Left kidney (tissue), 2 donors: ENCODE data around the gene GRID1. TPM values are rescaled to one million over a fixed set of nuclear protein-coding genes. Genes with fewer than 3 reads are reported as not detected.

Experiments
- DNase-seq: peaks from one replicate; pipeline ENCODE4 v3.0.0-alpha.2; 2013
- polyA plus RNA-seq: library from polyadenylated mRNA; unstranded; fragments of 120-200 nt; gene quantifications from one replicate; pipeline ENCODE4 v1.2.1, GENCODE V29; 2013; ENCODE audit not compliant: insufficient read length

Gene GRID1
- polyA plus RNA-seq, 1 donor = 1.1 TPM

DNA sequence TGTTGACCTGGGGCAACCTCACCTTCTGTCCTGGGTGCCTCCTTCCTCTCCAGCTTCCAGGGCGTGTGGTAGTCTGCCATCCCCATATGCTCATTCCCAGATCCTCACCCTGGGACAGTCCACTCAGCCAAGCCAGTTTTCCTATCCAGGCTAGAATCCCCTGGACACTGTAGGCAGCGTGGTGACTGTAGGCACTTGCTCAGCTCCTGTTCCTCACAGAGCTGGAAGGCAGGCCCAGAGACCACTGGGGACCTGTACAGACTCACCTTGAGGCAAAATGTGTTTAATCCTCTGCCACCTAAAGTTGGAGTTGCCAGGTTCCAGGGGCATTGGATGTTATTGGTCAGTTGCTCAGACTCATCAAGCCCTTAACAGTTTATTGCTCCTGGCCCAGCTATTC, 2.4 kb upstream of the GRID1 start:
- DNase-seq = no peak

- DNase-seq = no peak
Observed at GRCh38 chr10:86368046-86368445, 1.5 kb upstream of the GRID1 start.

DNA sequence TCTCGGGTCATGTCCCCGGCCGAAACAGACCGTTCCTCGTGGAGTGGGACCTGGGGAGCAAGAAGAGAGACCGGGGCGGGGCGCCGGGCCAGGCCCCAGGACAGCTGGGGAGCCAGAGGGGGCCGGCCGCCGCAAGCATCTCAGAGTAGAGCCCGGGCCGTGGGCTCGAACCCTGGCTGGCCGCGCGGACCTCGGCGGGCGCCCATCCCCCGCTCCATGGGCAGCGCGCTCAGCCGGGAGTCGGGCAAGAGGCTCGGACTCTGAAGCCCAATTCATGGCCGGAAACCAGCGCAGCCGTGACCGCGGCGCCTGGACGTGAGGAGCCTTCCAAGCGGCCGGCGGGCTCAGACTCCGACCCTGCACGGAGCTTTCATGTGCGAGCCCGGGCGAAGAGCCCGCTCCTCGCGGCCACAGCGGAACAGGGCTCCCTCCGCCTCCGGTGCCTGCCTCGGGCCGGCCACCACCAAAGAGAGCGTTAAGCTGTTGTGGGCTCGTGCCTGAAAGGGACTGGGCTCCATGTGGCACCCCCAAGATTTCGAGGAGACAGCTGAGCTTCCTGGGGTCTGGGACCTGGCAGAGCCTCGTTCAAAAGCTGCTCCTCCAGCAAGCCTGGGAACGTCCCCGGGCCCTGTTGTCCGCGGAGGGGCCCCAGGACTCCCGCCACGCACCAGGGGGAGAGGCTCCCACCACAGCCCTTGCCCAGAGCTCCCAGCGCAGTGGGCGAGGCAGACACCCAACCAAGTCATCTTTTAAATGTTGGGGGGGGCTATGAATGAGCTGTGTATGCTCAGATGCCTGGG, 757 bp upstream of the GRID1 start:
- no peak for DNase-seq

DNA sequence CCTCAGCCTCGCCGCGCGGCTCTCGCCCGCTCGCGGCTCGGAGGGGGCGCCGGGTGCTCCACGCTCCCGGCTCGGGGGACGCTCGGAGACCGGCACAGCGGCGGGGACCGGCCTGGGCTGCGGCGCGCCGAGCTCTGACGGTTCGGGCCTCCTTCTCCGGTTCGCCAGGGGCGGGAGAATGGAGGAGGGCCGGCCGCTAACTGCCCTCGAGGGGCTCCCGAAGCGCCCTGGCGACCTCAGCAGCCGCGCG, 232 bp upstream of the GRID1 start:
- DNase-seq = no peak

DNA sequence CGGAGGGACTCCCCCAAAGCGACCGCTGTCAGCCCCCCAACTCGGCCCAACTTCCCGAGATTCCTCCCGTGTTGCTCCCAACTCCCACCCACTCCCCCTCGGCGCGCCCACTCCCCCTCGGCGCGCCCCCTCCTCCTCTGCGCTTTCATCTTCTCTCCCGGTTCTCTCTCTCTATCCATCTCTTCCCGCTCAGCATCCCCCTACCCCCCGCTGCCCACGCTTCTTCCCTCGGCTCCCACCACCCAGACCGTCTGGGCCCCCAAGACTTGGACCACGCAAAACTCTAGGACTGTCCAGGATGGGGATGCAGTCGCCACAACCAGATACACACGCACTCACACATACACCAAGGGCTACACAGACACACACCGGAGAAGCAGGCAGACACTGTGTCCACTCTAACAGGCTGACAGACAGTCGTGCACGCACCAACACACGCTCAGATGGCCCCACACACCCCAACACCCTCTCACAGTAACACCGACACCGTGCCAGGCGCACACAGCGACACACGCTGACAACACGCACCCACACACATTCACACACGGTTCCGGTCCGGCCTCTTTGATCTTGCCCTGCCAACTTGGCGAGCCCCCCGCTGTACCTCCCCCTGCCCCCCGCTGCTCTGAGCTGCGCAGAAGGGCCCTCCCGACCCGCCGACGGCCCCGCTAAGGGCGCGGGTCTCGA, 1.1 kb downstream of the GRID1 start:
- no peak for DNase-seq

DNA sequence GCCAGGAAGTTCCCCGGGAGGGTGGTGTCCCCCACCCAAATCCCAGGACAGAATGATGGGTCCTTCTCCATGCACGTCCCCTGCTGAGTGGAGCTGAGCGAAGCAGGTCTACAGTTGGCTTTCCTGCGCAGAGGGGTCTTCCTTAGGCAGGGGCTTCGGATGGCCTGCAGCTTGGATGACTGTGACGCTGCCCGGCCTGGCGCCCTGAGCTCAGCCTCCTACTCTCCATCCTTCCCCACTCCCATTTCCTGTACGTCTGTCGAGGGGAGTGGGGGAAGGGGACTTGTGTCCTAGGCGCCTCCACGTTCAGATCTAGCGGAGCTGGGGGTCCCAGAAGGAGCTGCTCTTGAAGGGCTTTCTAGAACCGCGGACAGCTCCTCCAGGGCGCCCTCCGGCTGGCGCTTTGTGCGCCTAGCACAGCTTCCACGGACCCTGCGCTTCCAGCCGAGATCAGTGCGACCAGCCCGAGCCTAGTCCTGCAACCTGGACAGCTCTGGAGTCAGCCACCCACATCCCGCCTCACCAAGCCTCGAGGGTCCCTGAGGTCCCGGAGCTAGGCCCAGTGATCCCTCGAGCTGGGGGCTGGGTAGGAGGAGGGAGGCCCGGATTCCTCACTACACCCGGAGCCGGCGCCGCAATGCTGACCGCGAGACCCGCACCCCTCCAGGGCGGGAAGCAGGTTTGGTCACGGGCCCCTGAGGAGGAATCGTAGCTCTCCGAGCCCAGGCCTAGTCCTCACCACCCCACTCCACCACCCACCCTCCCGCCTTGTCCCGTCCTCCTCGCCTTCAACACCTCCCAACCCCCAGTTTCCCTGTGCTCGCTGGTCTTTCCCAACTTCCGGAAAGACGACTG, 1.9 kb downstream of the GRID1 start:
- DNase-seq = no peak

DNA sequence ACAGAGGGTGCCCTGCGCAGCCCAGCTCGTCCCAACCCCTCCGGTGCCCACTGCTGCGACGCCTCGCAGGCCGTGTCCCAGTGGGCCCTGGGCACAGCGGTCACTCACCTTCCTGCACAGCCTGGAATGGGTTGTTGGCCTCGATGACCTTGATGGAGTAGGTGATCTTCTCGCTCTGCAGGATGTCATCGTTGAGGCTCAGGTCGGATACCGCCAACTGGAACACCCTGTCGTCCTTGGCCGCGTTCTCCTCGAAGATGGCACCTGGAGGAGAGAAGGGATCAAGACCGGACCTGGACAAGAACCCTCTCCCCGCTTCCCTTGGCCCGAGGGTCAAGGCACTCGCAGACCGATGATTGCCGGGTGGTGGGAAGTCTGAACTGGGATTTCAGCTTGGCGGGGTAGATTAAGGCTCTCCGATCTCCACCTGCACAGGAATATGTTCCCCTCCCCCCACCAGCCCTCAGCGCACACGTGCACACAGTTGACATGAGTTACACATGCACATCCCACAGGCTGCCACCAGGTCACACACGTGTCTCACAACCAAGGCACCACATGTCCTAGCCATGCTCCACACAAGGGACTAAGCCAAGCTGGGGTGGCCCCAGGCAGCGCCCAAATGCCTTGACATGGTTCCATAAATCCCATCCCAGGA, 2.6 kb downstream of the GRID1 start:
- DNase-seq = no peak

DNA sequence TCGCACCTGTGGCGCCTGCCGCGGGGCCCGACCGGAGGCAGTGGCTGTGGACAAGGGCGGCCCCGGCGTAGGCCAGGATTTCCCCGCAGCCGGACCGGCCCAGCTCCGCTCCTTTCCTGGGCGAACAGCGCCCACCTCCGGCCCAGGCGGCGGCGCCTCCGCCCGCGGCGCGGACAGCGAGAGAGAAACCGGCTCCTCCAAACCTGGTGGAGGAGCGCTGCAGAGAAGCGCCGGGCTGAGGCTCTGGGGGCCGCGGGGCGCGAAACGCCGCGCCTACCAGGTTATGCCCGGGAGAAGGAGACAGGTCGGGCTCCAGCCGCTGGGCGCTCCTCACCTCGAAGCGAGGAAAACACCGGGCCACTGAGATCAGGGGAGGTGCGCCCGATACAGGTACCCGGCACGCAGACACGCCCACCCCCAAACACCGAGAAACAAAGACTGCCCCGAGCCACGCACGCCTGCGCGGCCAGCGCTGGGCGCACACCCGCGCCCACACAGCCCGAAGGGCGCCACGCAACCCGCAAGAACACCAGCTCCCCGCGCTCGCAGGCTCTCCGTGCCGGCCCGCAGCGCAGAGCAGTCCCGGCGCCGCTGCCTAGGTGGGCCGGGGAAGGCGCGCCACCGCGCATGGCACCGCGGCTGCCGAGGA, 3.3 kb downstream of the GRID1 start:
- DNase-seq = peak; percentile 53

GRCh38 chr10:86362586-86363183, 3.9 kb downstream of the GRID1 start:
- DNase-seq = no peak

DNA sequence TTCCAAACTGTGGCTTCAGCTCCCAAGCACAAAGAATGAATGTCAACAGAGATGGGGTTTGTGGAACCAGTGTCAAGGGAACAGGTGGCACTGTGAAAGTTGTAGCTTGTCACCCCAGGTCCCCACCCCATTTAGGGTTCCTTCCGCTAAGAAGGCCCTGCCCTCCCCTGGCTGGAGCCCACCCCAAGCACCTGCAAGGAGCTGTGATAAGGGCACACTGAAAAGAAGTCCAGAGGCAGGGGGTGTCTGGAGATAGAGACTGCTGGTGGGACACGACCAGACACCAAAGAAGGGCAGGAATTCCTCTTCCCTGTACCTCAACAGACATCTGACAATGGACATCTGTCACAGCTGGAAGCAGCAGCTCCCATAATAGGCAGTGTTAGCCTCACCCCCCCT, 4.5 kb downstream of the GRID1 start:
- no peak for DNase-seq

- no peak for DNase-seq
Observed at GRCh38 chr10:86361156-86362128, 5.2 kb downstream of the GRID1 start.

- no peak for DNase-seq
Observed at GRCh38 chr10:86360657-86361056, 5.9 kb downstream of the GRID1 start.

- no peak for DNase-seq
Observed at GRCh38 chr10:86359954-86360353, 6.6 kb downstream of the GRID1 start.

DNA sequence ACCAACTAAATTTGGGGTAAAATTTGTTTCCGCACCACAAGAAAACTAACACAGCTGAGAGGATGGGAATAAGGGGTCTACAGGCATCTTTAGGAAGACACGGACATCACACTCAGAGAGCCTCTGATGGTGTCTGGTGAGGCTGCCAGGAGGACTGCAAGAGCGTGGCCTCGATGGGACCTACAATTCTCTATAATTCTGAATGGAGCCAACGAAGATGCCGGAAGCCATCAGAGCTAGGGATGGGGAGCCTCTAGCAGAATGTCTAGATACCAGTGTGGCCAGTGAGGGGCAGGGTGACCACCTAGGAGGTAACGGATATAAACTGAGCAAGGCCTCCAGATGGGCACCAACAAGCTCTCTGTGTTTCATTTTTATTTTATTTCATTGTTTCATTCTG, 7.5 kb downstream of the GRID1 start:
- no peak for DNase-seq

- DNase-seq = no peak
Observed at GRCh38 chr10:86357676-86358075, 8.9 kb downstream of the GRID1 start.

DNA sequence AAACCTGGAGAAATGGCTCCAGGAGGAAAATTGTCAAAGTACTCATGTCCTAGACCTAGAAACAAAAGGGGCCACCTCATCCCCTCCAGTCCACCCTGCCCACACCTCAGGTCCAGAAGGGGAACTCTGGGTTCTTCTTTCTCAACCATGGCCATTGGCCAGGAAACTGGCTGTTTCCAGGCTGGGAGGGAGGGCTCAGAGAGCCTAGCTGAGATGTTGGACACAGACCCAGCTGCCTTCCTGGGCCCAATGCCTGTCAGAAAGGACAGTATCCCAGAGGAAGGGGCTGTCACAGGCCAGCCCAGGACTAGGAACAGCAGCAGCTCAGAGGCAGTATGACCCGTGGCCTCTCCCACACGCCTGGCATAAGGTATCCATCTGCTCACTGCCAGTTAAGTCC, 9.6 kb downstream of the GRID1 start:
- DNase-seq = no peak

GRCh38 chr10:86356296-86356695, 10.3 kb downstream of the GRID1 start:
- DNase-seq = no peak

DNA sequence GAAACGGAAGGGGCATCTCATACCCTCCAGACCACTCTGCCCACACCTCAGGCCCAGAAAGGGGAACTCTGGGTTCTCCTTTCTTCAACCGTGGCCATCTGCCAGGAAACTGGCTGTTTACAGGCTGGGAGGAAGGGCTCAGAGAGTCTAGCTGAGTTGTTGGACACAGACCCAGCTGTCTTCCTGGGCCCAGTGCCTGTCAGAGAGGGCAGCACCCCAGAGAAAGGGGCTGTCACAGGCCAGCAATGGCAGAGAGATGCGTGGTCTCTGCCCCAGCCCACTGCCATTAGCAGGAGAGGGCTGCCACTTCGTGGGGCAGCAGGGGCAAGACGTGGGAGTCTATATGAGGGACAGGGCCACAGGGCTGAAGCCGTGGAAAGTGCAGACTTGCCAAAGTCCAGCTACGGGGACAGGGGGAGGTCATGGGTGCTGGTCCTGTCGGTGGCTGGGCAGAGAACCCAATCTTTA, 11.0 kb downstream of the GRID1 start:
- no peak for DNase-seq

DNA sequence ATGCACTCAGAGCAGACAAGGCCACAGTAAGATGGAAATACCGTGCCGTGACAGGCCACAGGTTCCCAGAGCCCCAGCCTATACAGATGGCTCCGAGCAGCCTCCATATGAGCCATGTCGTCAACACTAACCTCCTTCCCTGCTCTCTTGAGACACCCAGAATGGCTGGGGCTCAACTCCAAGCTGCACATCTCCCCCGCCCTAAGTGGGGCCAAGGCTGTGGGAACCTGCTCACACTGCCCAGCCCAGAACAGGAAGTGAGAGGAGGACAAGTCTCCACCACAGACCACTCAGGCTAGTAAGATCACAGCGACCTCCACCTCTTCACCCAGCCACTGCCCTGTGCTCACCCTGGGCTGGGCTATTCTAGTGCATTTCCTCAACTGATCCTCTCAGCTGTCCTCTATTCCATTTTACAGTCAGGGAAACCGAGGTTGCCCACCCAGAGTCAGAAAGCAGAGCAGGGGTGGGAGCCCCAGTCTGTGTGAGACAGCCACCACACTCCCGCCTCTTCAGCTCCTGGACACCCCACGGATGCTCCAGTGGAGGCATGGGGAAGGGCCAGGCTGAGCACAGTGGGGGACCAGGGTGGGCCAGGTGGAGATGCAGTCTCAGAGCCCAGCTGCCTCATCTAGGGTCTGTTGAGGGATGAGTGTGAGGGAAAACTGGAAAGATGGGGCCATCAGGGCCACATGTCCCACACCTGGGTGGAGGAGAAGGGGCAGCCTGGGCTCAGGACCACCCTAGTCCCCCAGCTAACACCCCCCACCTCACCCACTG, 11.6 kb downstream of the GRID1 start:
- no peak for DNase-seq
